Heart left ventricle (tissue), 16 donors: ENCODE data around the gene AHDC1. TPM values are rescaled to one million over a fixed set of nuclear protein-coding genes. Genes with fewer than 3 reads are reported as not detected.

ENCODE experiments used
- ATAC-seq, 4 donors: fragments of 200-7000 bp; cut with Tn5 transposase; one replicate each; pipeline ENCODE4 v1.9.1; 2020 to 2022; ENCODE audit warnings: moderate library complexity in 4 of 4, mild to moderate bottlenecking in 3 of 4, moderate number of reproducible peaks in 1 of 4
- DNase-seq, 5 donors: peaks; one replicate each; pipeline ENCODE4 v3.0.0-alpha.2; 2020
- H3K27ac ChIP-seq, 12 donors: fragments of 200-600 bp; sonication (generic) in 4 of 12; one replicate each; pipeline versions ENCODE4 v1.5.0 to v1.8.0; 2016 to 2022; ENCODE audit warnings: mild to moderate bottlenecking in 2 of 12
- H3K27me3 ChIP-seq, 9 donors: fragments of 200-600 bp; sonication (generic) in 2 of 9; one replicate each; pipeline versions ENCODE4 v1.5.1 to v1.8.0; 2016 to 2022; ENCODE audit warnings: mild to moderate bottlenecking in 3 of 9
- H3K36me3 ChIP-seq, 9 donors: fragments of 200-600 bp; sonication (generic) in 2 of 9; one replicate each; pipeline versions ENCODE4 v1.5.0 to v1.8.0; 2018 to 2022; ENCODE audit warnings: mild to moderate bottlenecking in 2 of 9
- H3K4me1 ChIP-seq, 12 donors: fragments of 200-600 bp; sonication (generic) in 4 of 12; one replicate each; pipeline versions ENCODE4 v1.5.0 to v1.8.0; 2016 to 2022; ENCODE audit warnings: mild to moderate bottlenecking in 3 of 12
- H3K4me3 ChIP-seq, 12 donors: fragments of 200-600 bp; sonication (generic) in 4 of 12; one replicate each; pipeline versions ENCODE4 v1.5.0 to v1.8.0; 2017 to 2022; ENCODE audit warnings: mild to moderate bottlenecking in 9 of 12, moderate library complexity in 4 of 12
- H3K9me3 ChIP-seq, 12 donors: fragments of 200-600 bp; sonication (generic) in 4 of 12; one replicate each; pipeline versions ENCODE4 v1.5.0 to v1.8.0; 2016 to 2022; ENCODE audit warnings: mild to moderate bottlenecking in 1 of 12
- POLR2A ChIP-seq, 2 donors: fragments of 450-650 bp; IDR thresholded peaks; one replicate each; pipeline ENCODE4 v1.6.1; 2017; ENCODE audit warnings: antibody characterized with exemption in 2 of 2, mild to moderate bottlenecking in 2 of 2, moderate library complexity in 2 of 2
- WGBS, 4 donors: extraction: QIAGEN DNeasy Blood & Tissue Kit in 2 of 4; methylation state at CpG; one replicate each; pipeline versions ENCODE4 v1.1.5 to v1.1.7; 2013 to 2018; 5-methylcytosine and 5-hydroxymethylcytosine counted together
- intact Hi-C, 10 donors: fragments of 100-400 bp; cut with DNase I; formaldehyde crosslinking; loops; one replicate each; pipeline versions ENCODE4 v1.11.1 to v1.14.2; 2022
- polyA plus RNA-seq, 2 donors: library from polyadenylated mRNA; stranded (reverse); fragments of 200-250 nt; gene quantifications; one replicate each; pipeline ENCODE4 v1.2.3, GENCODE V29; 2013
- total RNA-seq, 9 donors: library from RNA; depleted of rRNA in 2 of 9; stranded (reverse); fragments of >200 nt in 2 of 9; fragmentation: NEBNext Ultra II Directional in 3 of 9; extraction: Animal tissue kit (Norgen Biotek cat#: 25700) in 3 of 9; gene quantifications; one replicate each; pipeline versions ENCODE4 v1.1.0 to v1.2.4, GENCODE V29; 2016 to 2023
- TF ChIP-seq, protein P1 (sequence below), 12 donors: fragments of 200-600 bp; sonication (generic) in 4 of 12; IDR thresholded peaks; one replicate each; pipeline versions ENCODE4 v1.5.0 to v1.8.0; 2018 to 2022; ENCODE audit warnings: antibody characterized with exemption in 12 of 12, mild to moderate bottlenecking in 5 of 12
- donor health status: ischemic (EF 13 %, LVEDD 7.1; RV severe dilation, severe dysfunction).
- donor health status: healthy with polysubstance abuse.
- donor health status: DM: no; HTN: yes; CAD: no.
- donor health status: DM: no; HTN: no; CAD: no.
- donor health status: ischemic (EF 25% LVEDD 6.9; RV normal size, moderate dysfunction).
- donor health status: ischemic (EF 25% LVEDD 5.7; RV mildly dilated, moderate dysfunction).
- donor health status: healthy.
- donor health status: DM: yes; HTN: yes; CAD: no.
- donor health status: ischemic (EF 35%, LVEDD 5.7; RV mildly dilated, moderate dysfunction).
- donor health status: nonischemic (EF 11% LVEDD 7.7; RV severe dilation, severe dysfunction).
- donor health status: DM: yes; HTN: yes; CAD: no.
- donor health status: PGD.
- donor health status: ischemic (EF 29% LVEDD 5.4; RV normal size, mild dysfunction).
- donor health status: nonischemic (EF 23%, LVEDD 6.1; RV moderate dilation, normal function).

The AHDC1 gene
- total and polyA plus RNA-seq, 11 donors, result 25.8 to 50.2 (median 42.1) TPM

DNA sequence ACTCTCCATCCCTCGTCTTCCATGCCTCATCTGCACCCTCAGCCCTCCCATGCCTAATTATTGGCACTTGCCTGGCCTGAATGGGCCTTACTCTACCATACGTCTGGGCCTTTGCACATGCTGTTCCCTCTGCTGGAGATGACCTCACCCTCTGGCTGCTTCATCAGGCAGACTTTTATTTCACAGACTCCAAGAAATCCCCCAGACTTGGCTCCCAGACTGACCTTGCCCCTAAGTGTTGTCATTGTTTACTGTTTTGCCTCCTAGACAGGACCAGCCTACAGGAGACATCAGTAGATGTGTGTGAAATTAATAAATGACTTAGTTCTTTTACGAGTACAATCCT, 5.2 kb upstream of the AHDC1 start:
- Histone ChIP-seq H3K4me1 (peaks cover 0 to 46% (median 12%) of the 10 kb centered on the region in 12 donors), H3K27me3 (no peaks in the 10 kb centered on the region), H3K27ac (no peak overlapping the region), H3K36me3 (peaks cover 0 to 25% (median 0%) of the 10 kb centered on the region in 9 donors), H3K4me3 (no peak overlapping the region), H3K9me3 (no peaks in the 10 kb centered on the region)
- DNase-seq (no peak), ATAC-seq (no peak)
- 59 to 73% (median 69%) methylated on average over 3 of the region's 3 CpGs for WGBS, 4 donors
- intact Hi-C loops, result loop anchor here in 8 of 10 donors (1.0 to 10.0 kb wide), 11 partner anchors 54 to 507 kb away; partner anchors contain the start of genes GPR3 (in 1 of the 8) and WASF2 (in 1 of the 8)
- no peak for TF ChIP-seq POLR2A (IDR thresholded peaks at IDR 0.05)
- TF ChIP-seq, protein P1, sequence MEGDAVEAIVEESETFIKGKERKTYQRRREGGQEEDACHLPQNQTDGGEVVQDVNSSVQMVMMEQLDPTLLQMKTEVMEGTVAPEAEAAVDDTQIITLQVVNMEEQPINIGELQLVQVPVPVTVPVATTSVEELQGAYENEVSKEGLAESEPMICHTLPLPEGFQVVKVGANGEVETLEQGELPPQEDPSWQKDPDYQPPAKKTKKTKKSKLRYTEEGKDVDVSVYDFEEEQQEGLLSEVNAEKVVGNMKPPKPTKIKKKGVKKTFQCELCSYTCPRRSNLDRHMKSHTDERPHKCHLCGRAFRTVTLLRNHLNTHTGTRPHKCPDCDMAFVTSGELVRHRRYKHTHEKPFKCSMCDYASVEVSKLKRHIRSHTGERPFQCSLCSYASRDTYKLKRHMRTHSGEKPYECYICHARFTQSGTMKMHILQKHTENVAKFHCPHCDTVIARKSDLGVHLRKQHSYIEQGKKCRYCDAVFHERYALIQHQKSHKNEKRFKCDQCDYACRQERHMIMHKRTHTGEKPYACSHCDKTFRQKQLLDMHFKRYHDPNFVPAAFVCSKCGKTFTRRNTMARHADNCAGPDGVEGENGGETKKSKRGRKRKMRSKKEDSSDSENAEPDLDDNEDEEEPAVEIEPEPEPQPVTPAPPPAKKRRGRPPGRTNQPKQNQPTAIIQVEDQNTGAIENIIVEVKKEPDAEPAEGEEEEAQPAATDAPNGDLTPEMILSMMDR (IDR thresholded peaks at IDR 0.05), result no peak

DNA sequence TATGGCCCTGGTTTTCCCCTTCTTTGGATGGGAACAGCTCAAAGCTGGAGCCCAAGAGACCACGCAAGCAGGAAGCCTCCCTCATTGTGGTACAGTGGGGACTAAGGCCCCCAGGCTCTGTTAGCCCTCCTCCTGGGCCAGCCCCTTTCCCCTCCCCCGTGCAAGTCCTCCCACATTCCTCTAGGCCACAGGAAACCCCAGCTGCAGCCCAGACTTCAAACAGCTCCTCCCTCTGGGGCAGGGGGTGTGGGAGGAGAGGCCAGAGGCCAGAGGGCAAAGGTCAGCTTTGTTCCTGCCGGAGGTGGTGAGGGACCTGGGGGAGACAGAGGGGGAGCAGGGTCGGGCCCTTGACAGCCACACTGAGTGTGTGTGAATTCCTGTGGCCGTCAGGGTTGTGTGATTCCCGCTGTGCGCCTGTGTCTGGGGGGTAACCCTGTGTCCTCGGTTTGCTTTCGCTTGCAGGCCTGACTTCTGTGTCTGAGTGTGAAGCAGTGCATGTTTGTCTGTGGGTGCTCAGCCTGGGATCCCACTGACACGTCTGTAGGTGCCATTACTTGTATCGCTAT, 3.4 kb upstream of the AHDC1 start:
- H3K27ac ChIP-seq, result no peak overlapping the region
- DNase-seq (no peak), ATAC-seq (no peak)
- peaks cover 0 to 41% (median 12%) of the 10 kb centered on the region in 12 donors for H3K4me1 ChIP-seq
- no peaks in the 10 kb centered on the region for H3K27me3 ChIP-seq
- intact Hi-C loops, result loop anchor here (1.0 to 10.0 kb wide), 15 partner anchors 56 to 505 kb away; partner anchors contain the start of genes GPR3 (in 1 of the 10) and WASF2 (in 1 of the 10)
- peaks cover 0 to 11% (median 0%) of the 10 kb centered on the region in 9 donors for H3K36me3 ChIP-seq
- no peaks in the 10 kb centered on the region for H3K9me3 ChIP-seq
- H3K4me3 ChIP-seq, result no peak overlapping the region
- no peak for TF ChIP-seq POLR2A (IDR thresholded peaks at IDR 0.05)
- WGBS, 4 donors, result 63 to 65% (median 64%) methylated on average over 8 to 11 of the region's 11 CpGs

DNA sequence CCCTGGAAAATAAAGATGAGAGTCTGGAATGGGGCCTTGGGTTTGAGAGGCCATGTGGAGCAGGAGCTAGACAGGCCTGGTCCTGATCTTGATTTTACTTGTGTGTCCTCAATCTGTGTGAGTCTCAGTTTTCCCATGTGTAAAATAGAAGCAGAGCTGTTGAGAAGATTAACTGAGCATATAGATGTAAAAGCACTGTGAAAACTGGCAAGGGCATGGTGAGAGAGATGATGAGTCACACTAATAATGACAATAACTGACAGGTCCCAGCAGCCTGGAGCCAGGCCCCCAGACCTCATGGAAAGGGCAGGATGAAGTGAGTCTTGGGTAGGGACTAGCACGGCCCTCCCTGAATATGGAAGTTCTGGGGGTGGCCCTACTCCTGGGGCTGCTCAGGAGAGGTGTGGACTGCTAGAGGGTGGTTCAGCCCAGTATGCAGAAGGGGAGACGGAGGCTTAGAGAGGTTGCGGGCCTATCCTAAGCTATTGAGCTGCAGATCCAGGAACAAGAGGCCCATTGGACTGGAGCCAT, 2.8 kb upstream of the AHDC1 start:
- Histone ChIP-seq H3K27me3 (no peaks in the 10 kb centered on the region), H3K4me3 (no peak overlapping the region), H3K4me1 (peaks cover 0 to 44% (median 15%) of the 10 kb centered on the region in 12 donors), H3K9me3 (no peaks in the 10 kb centered on the region), H3K27ac (no peak overlapping the region), H3K36me3 (peaks cover 0 to 6% (median 0%) of the 10 kb centered on the region in 9 donors)
- WGBS, 4 donors, result 71 to 79% (median 76%) methylated on average over 3 of the region's 3 CpGs
- intact Hi-C loops, result loop anchor here (1.0 to 10.0 kb wide), 15 partner anchors 57 to 504 kb away; partner anchors contain the start of genes GPR3 (in 1 of the 10) and WASF2 (in 1 of the 10)
- ATAC-seq (no peak), DNase-seq (no peak)
- no peak for TF ChIP-seq POLR2A (IDR thresholded peaks at IDR 0.05)
- TF ChIP-seq, protein P1 (IDR thresholded peaks at IDR 0.05), result peak in 1 of 12 donors; percentile 11

DNA sequence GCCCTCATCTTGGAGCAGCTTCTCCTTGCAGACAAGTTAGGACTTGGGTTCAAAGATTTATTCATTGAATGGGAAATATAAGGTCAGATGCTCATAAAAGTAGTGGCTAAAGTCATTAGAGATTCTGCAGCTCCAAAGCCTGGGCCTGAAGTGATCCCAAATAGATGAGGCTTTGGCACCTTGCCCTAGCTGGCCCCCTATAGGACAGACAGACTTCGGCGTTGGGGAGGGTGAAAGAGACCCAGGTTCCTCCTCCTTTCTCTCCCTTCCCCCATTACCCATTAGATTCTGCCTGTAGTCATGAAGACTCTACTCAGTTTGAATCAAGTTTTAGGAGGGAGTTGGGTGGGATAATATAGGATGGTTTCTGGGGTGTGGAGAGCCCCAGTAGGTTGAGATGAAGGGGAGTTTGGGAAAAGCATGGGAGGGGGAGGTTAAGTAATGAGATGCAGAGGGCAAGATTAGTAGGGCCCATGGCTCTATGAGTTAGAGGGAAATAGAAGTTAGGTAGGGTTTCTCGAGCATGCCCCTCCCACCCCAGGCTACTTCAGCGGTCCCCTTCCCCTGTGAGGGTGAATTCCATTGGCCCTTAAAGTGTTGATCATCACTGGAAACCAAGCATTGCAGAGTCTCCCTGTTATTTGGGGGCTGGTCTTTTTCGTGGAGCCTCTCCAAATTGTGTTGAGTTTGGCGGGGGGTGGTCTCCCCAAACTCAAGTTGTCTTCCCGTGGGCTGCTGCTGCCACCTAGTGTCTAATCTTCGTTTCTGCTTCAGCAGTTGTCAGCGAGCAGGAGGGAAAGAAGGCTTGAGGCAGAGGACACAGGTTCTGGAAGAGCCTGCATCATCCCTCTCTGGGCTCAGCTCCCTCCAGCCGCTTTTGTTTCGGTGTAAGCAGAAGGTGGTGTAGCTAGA, 2.1 kb upstream of the AHDC1 start:
- no peak for TF ChIP-seq POLR2A (IDR thresholded peaks at IDR 0.05)
- TF ChIP-seq, protein P1 (IDR thresholded peaks at IDR 0.05), result peak; percentile 70 to 93 (median 89)
- DNase-seq (peak in 4 of 5 donors; percentile 1 to 65 (median 62)), ATAC-seq (no peak)
- no peak overlapping the region for H3K4me3 ChIP-seq
- no peaks in the 10 kb centered on the region for H3K36me3 ChIP-seq
- intact Hi-C loops, result loop anchor here (2.0 to 10.0 kb wide), 15 partner anchors 81 to 504 kb away; partner anchors contain the start of genes GPR3 (in 1 of the 10) and WASF2 (in 1 of the 10)
- WGBS, 4 donors, result 13 to 20% (median 14%) methylated on average over 11 of the region's 11 CpGs
- H3K9me3 ChIP-seq, result no peaks in the 10 kb centered on the region
- peaks cover 0 to 51% (median 23%) of the 10 kb centered on the region in 12 donors for H3K4me1 ChIP-seq
- no peaks in the 10 kb centered on the region for H3K27me3 ChIP-seq
- peak overlapping the region in 5 of 12 donors; percentile 7 to 99 (median 98) for H3K27ac ChIP-seq
